ENCODE measurements around the gene AP3B1.
"Not testable (repeated sequence)": the region's sequence is repeated elsewhere in the genome, so short reads cannot be mapped to it uniquely, and the experiment has no call there.

Gene AP3B1

DNA sequence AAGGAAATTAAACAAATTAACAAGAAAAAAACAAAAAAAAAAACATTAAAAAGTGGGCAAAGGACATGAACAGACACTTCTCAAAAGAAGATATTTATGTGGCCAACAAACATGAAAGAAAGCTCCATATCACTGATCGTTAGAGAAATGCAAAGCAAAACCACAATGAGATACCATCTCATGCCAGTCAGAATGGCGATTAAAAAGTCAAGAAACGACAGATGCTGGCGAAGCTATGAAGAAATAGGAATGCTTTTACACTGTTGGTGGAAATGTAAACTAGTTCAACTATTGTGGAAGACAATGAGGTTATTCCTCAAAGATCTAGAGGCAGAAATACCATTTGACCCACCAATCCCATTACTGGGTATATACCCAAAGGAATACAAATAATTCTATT lies 223.8 kb downstream of the AP3B1 start:
- H3K4me3 Mint-ChIP-seq, CTCF ChIA-PET, H3K27ac Mint-ChIP-seq, H3K27me3 Mint-ChIP-seq, H3K4me1 Mint-ChIP-seq, DNase-seq: not testable (repeated sequence)
- Mint-ChIP-seq H3K36me3 (peaks cover 34% of the 10 kb centered on the region), H3K9me3 (peaks cover 34% of the 10 kb centered on the region)

GRCh38 chr5:78067581-78067980 lies 226.9 kb downstream of the AP3B1 start:
- peaks cover 34% of the 10 kb centered on the region for H3K36me3 Mint-ChIP-seq

GRCh38 chr5:78066722-78067121 lies 227.8 kb downstream of the AP3B1 start:
- H3K4me3 Mint-ChIP-seq, H3K27ac Mint-ChIP-seq, H3K27me3 Mint-ChIP-seq, H3K4me1 Mint-ChIP-seq, CTCF ChIA-PET, DNase-seq: not testable (repeated sequence)
- peaks cover 34% of the 10 kb centered on the region for H3K36me3 Mint-ChIP-seq
- H3K9me3 Mint-ChIP-seq = peaks cover 34% of the 10 kb centered on the region

More at GRCh38 chr5:78067581-78067980, 226.9 kb downstream of the AP3B1 start:
- peaks cover 34% of the 10 kb centered on the region for H3K9me3 Mint-ChIP-seq
- H3K27me3 Mint-ChIP-seq, CTCF ChIA-PET, DNase-seq, H3K4me1 Mint-ChIP-seq, H3K27ac Mint-ChIP-seq, H3K4me3 Mint-ChIP-seq: not testable (repeated sequence)

DNA sequence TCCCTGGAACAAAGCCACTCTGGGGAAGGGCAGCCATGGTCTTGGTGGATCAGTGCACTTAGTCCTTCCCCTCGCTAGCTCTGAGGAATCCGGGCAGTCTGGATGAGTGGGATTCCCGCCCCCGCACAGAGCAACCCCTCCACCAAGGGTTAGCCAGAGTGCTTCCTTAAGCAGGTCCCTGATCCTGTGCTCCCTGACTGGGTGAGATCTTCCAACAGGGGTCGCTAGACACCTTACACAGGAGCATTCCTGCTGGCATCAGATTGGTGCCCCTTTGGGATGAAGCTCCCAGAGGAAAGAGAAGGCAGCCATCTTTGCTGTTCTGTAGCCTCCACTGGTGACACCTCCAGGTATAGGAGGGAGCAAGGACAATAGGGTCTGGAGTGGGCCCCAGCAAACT lies 228.8 kb downstream of the AP3B1 start:
- no peak for DNase-seq
- Mint-ChIP-seq H3K4me3 (no peak overlapping the region), H3K9me3 (peaks cover 29% of the 10 kb centered on the region), H3K27ac (no peak overlapping the region), H3K27me3 (no peaks in the 10 kb centered on the region), H3K4me1 (no peaks in the 10 kb centered on the region), H3K36me3 (peaks cover 31% of the 10 kb centered on the region)
- CTCF ChIA-PET = no interaction called here

DNA sequence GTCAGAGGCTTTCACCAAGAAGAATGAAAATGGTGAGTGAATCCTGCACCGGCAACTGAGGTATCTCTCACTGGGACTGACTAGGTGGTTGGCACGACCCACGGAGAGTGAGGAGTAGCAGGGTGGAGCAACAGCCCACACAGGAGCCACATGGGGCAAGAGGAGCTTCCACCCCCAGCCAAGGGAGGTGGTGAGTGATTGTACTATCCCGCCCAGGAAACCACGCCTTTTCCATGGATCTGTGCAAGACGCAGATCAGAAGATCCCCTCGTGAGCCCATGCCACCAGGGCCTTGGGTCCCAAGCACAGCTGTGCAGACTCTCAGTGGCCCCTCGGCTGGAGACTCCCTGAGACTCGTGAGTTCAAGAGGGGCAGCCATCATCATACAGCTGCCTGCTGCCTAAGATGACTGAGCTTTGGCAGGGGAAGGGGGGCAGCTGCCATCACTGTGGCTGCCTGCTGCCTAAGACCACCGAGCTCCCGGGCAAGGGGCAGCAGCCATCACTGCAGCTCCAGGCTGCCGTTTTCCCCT lies 229.5 kb downstream of the AP3B1 start:
- CTCF ChIA-PET = no interaction called here

DNA sequence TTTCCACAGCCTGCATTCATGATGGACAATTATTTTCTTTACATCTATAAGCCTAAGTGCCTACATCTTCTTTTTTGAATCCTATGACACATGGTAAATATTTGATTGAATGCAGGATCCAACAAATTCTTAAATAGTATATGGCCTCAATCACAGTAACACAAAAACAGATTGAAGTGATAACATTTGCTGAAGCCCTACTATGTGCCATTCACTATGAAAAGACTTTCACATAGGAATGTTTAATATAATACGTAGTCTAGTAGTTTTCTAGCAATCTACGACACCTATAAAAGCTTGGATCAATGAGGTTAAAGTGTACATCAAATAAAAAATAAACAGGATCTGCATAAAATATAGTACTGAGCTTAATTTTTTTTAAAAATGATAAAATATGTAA lies 231.0 kb downstream of the AP3B1 start:
- DNase-seq = no peak
- Mint-ChIP-seq H3K4me1 (no peaks in the 10 kb centered on the region), H3K36me3 (peaks cover 24% of the 10 kb centered on the region), H3K27me3 (no peaks in the 10 kb centered on the region), H3K27ac (no peak overlapping the region), H3K9me3 (peaks cover 21% of the 10 kb centered on the region), H3K4me3 (no peak overlapping the region)
- CTCF ChIA-PET = interaction anchor here (0.6 kb wide), 1 partner anchor 323 kb away, joined by 3 read pairs; no protein-coding TSS in a partner anchor

More for the DNA sequence above, 229.5 kb downstream of the AP3B1 start:
- no peak overlapping the region for H3K27ac Mint-ChIP-seq
- no peaks in the 10 kb centered on the region for H3K27me3 Mint-ChIP-seq
- no peak for DNase-seq
- H3K9me3 Mint-ChIP-seq = peaks cover 29% of the 10 kb centered on the region
- no peak overlapping the region for H3K4me3 Mint-ChIP-seq
- H3K36me3 Mint-ChIP-seq = peaks cover 31% of the 10 kb centered on the region
- H3K4me1 Mint-ChIP-seq = no peaks in the 10 kb centered on the region

DNA sequence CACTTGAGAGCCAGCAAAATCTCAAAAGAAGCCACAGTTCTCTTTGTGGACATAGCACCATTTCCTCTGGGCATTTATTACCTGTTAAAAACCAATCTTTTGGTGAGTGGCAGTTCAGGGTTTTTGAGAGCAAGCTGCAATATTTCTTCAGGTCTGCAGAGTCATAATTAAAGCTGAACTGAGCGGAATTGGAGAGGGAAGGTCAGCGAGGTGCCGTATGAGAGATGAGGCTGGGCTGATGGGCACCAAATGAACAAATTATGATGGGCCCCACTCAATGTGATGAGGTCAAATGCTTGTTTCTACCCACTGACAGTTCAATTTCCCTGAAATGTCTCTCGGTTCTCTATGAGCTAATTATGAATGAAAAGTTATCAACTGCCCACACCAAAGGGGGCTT lies 231.9 kb downstream of the AP3B1 start:
- peaks cover 18% of the 10 kb centered on the region for H3K36me3 Mint-ChIP-seq
- H3K4me1 Mint-ChIP-seq = no peaks in the 10 kb centered on the region
- H3K4me3 Mint-ChIP-seq = no peak overlapping the region
- CTCF ChIA-PET = no interaction called here
- H3K27ac Mint-ChIP-seq = no peak overlapping the region
- DNase-seq = no peak
- peaks cover 13% of the 10 kb centered on the region for H3K9me3 Mint-ChIP-seq
- H3K27me3 Mint-ChIP-seq = no peaks in the 10 kb centered on the region

DNA sequence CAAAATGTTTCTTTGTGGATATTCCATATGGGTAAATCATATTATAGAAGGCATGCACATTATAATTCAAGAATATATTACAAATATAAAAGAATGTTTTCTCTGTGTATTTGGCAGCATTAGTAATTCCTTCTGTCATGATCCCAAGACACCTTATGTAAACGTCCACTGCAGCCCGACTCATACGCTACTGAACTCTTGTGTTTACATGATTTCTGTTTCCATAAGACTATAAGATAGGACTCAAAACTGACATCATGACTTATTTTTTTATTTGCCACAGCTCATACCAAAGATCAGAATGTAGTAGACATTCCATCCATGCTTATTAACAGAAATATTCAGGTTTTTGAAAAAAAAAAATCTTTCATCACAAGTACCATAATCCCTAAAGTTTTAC lies 234.1 kb downstream of the AP3B1 start:
- H3K27me3 Mint-ChIP-seq = no peaks in the 10 kb centered on the region
- H3K4me3 Mint-ChIP-seq = no peak overlapping the region
- CTCF ChIA-PET = no interaction called here
- H3K27ac Mint-ChIP-seq = no peak overlapping the region
- H3K9me3 Mint-ChIP-seq = no peaks in the 10 kb centered on the region
- peaks cover 2% of the 10 kb centered on the region for H3K4me1 Mint-ChIP-seq
- no peak for DNase-seq
- H3K36me3 Mint-ChIP-seq = peaks cover 2% of the 10 kb centered on the region

DNA sequence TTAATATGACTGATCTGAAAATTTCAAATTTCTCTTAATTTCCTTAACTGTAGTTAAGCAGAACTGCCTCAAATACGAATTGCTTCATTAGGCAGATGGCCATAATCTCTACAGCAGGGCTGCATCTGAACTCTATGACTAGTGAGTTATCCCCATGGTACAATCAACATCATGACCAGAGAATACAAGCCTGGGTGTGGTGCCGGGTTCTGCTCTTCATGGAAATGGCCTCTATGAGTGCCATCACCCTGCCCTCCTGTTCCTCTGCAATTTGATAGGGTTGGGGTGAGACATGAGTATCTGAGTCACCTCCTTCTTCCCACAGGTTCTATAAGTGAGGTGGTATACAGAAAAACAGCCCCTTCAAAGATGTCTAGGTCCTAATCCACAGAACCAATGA lies 235.9 kb downstream of the AP3B1 start:
- no peaks in the 10 kb centered on the region for H3K27me3 Mint-ChIP-seq
- CTCF ChIA-PET = no interaction called here
- H3K9me3 Mint-ChIP-seq = no peaks in the 10 kb centered on the region
- peaks cover 2% of the 10 kb centered on the region for H3K36me3 Mint-ChIP-seq
- no peak for DNase-seq
- no peak overlapping the region for H3K4me3 Mint-ChIP-seq
- no peak overlapping the region for H3K27ac Mint-ChIP-seq
- peaks cover 2% of the 10 kb centered on the region for H3K4me1 Mint-ChIP-seq

GRCh38 chr5:78056901-78057514 lies 237.5 kb downstream of the AP3B1 start:
- peaks cover 2% of the 10 kb centered on the region for H3K36me3 Mint-ChIP-seq
- H3K9me3 Mint-ChIP-seq = no peaks in the 10 kb centered on the region
- no peak overlapping the region for H3K27ac Mint-ChIP-seq
- CTCF ChIA-PET = no interaction called here
- DNase-seq = no peak
- no peak overlapping the region for H3K4me3 Mint-ChIP-seq
- peaks cover 2% of the 10 kb centered on the region for H3K4me1 Mint-ChIP-seq
- H3K27me3 Mint-ChIP-seq = no peaks in the 10 kb centered on the region

GRCh38 chr5:78056053-78056452 lies 238.4 kb downstream of the AP3B1 start:
- Mint-ChIP-seq H3K4me3 (no peak overlapping the region), H3K27ac (no peak overlapping the region), H3K4me1 (peaks cover 2% of the 10 kb centered on the region), H3K36me3 (peaks cover 2% of the 10 kb centered on the region), H3K9me3 (no peaks in the 10 kb centered on the region), H3K27me3 (no peaks in the 10 kb centered on the region)
- CTCF ChIA-PET = no interaction called here
- no peak for DNase-seq

DNA sequence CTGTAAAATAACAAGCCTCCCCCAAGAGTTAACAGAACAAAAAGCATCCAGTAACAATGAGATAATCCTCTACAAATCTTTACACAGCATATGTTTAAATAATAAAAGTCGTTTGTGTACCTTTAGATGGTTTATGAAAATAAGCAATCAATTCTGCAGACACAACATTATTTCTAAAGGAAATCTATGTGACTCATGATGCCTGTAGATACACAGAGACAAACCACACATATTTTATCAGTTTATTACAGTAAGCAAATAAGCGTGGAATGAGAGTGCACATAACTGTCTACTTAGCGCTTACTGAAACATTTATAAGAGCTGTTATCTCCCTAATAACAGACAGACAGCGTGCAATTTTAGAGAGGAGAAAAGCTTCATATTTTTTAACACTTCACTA lies 243.6 kb downstream of the AP3B1 start:
- no peaks in the 10 kb centered on the region for H3K4me1 Mint-ChIP-seq
- no peaks in the 10 kb centered on the region for H3K27me3 Mint-ChIP-seq
- H3K4me3 Mint-ChIP-seq = no peak overlapping the region
- H3K27ac Mint-ChIP-seq = no peak overlapping the region
- CTCF ChIA-PET = no interaction called here
- H3K36me3 Mint-ChIP-seq = peaks cover 3% of the 10 kb centered on the region
- no peak for DNase-seq
- no peaks in the 10 kb centered on the region for H3K9me3 Mint-ChIP-seq

DNA sequence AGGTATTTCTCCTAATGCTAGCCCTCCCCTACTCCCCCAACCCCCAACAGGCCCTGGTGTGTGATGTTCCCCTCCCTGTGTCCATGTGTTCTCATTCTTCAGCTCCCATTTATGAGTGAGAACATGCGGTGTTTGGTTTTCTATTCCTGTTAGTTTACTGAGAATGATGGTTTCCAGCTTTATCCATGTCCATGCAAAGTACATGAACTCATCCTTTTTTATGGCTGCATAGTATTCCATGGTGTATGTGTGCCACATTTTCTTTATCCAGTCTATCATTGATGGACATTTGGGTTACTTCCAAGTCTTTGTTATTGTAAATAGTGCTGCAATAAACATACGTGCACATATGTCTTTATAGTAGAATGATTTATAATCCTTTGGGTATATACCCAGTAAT lies 247.7 kb downstream of the AP3B1 start:
- H3K4me1 Mint-ChIP-seq, H3K27ac Mint-ChIP-seq, H3K4me3 Mint-ChIP-seq, H3K27me3 Mint-ChIP-seq, CTCF ChIA-PET, H3K9me3 Mint-ChIP-seq, DNase-seq: not testable (repeated sequence)
- peaks cover 14% of the 10 kb centered on the region for H3K36me3 Mint-ChIP-seq

- no peaks in the 10 kb centered on the region for H3K27me3 Mint-ChIP-seq
- no peaks in the 10 kb centered on the region for H3K9me3 Mint-ChIP-seq
- CTCF ChIA-PET = no interaction called here
- DNase-seq = no peak
- no peak overlapping the region for H3K27ac Mint-ChIP-seq
- peaks cover 14% of the 10 kb centered on the region for H3K36me3 Mint-ChIP-seq
- H3K4me3 Mint-ChIP-seq = no peak overlapping the region
- peaks cover 3% of the 10 kb centered on the region for H3K4me1 Mint-ChIP-seq
Measured at GRCh38 chr5:78046006-78046405, 248.5 kb downstream of the AP3B1 start.

GRCh38 chr5:78041805-78042204 lies 252.7 kb downstream of the AP3B1 start:
- Mint-ChIP-seq H3K4me3 (no peak overlapping the region), H3K4me1 (peaks cover 3% of the 10 kb centered on the region), H3K27ac (no peak overlapping the region), H3K27me3 (no peaks in the 10 kb centered on the region), H3K9me3 (no peaks in the 10 kb centered on the region), H3K36me3 (peaks cover 19% of the 10 kb centered on the region)
- no peak for DNase-seq
- CTCF ChIA-PET = no interaction called here

DNA sequence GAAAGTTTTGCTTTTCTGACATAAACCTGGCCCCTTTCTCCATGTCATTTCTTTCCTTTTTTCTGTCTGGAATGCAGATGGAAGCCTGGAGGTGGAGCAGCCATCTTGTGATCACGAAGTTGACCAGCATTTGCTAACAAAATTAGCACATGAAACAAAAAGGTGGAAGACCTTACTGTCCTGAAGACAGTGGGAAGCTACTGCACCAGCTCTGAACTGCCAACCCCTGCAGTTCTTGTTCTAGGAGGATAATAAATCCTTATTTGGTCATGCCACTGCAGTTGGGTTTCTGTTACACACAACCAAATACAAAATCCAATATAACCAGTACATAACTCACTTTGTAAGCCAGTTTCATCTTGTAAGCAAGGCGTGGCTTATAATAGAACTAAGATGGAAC lies 269.0 kb downstream of the AP3B1 start:
- H3K4me1 Mint-ChIP-seq = no peaks in the 10 kb centered on the region
- no peak overlapping the region for H3K4me3 Mint-ChIP-seq
- peaks cover 1% of the 10 kb centered on the region for H3K36me3 Mint-ChIP-seq
- no peaks in the 10 kb centered on the region for H3K9me3 Mint-ChIP-seq
- DNase-seq = no peak
- CTCF ChIA-PET = no interaction called here
- no peak overlapping the region for H3K27ac Mint-ChIP-seq
- no peaks in the 10 kb centered on the region for H3K27me3 Mint-ChIP-seq
